SK-N-SH (cell line): ENCODE results near the gene TSEN15. TPM values are rescaled to one million over a fixed set of nuclear protein-coding genes. Genes with fewer than 3 reads are reported as not detected.

Experiments used
- CTCF ChIA-PET: fragments of 300-600, 350-600 bp; formaldehyde crosslinking; extraction: SDS; loops from one replicate; lab custom pipeline; 2021; lab: Yijun Ruan, JAX
- POLR2A ChIA-PET: fragments of 350-600 bp; sonication (Branson Sonifier 250); formaldehyde crosslinking; extraction: SDS; loops from one replicate; lab custom pipeline; 2020; ENCODE audit warnings: antibody characterized with exemption, inconsistent platforms; lab: Yijun Ruan, JAX
- DNase-seq: peaks from one replicate; pipeline ENCODE4 v3.0.0; 2012
- H2AFZ ChIP-seq: fragments of 200-600 bp; sonication (generic); 2 replicates; pipeline ENCODE4 v1.8.1; 2016; ENCODE audit warnings: antibody characterized with exemption, mild to moderate bottlenecking, low read depth
- H3F3A ChIP-seq: fragments of 200-600 bp; sonication (generic); replicated peaks from 2 replicates; pipeline ENCODE3; 2016; ENCODE audit warnings: antibody characterized with exemption, mild to moderate bottlenecking; ENCODE audit not compliant: insufficient read depth
- H3K27ac ChIP-seq, 2 experiments: fragments of 200-500 bp in 1 of 2; fragments of 200-600 bp in 1 of 2; sonication (Bioruptor generic) in 1 of 2; sonication (generic), shearing (Covaris generic) in 1 of 2; 2 replicates each; pipeline versions ENCODE4 v1.5.1 to v1.6.1; 2014 to 2016; ENCODE audit warnings: low read depth in 2 of 2, inconsistent platforms in 1 of 2, low read length in 1 of 2, mild to moderate bottlenecking in 1 of 2, mixed read lengths in 1 of 2
- H3K27me3 ChIP-seq: fragments of 200-600 bp; sonication (generic), shearing (Covaris generic); 2 replicates; pipeline ENCODE4 v1.6.1; 2016; ENCODE audit warnings: mixed run types; ENCODE audit not compliant: insufficient read depth
- H3K36me3 ChIP-seq, 2 experiments: fragments of 200-500 bp in 1 of 2; fragments of 200-600 bp in 1 of 2; sonication (Bioruptor generic) in 1 of 2; sonication (generic) in 1 of 2; replicated peaks in 1 of 2; 2 replicates each; pipeline versions ENCODE3 to v1.5.1; 2014 to 2016; ENCODE audit warnings: low read length in 1 of 2, mild to moderate bottlenecking in 1 of 2; ENCODE audit not compliant: insufficient read depth in 2 of 2, control insufficient read depth in 1 of 2
- H3K4me1 ChIP-seq, 2 experiments: fragments of 200-500 bp in 1 of 2; fragments of 200-600 bp in 1 of 2; sonication (Bioruptor generic) in 1 of 2; sonication (generic), shearing (Covaris generic) in 1 of 2; 2 replicates each; pipeline versions ENCODE4 v1.5.1 to v1.6.1; 2014 to 2016; ENCODE audit warnings: low read depth in 1 of 2, low read length in 1 of 2, mixed run types in 1 of 2; ENCODE audit not compliant: insufficient read depth in 2 of 2, control insufficient read depth in 1 of 2
- H3K4me2 ChIP-seq: fragments of 200-600 bp; sonication (generic), shearing (Covaris generic); 2 replicates; pipeline ENCODE4 v1.6.1; 2017; ENCODE audit warnings: mixed run types
- H3K4me3 ChIP-seq, 2 experiments: fragments of 200-500 bp in 1 of 2; fragments of 200-600 bp in 1 of 2; sonication (Bioruptor generic) in 1 of 2; sonication (generic), shearing (Covaris generic) in 1 of 2; 2 replicates each; pipeline versions ENCODE4 v1.5.1 to v1.8.1; 2014 to 2016; ENCODE audit warnings: low read depth in 2 of 2, inconsistent platforms in 1 of 2, low read length in 1 of 2, mild to moderate bottlenecking in 1 of 2, mixed read lengths in 1 of 2, moderate library complexity in 1 of 2
- H3K79me2 ChIP-seq: fragments of 200-600 bp; sonication (generic); 2 replicates; pipeline ENCODE4 v1.8.1; 2017; ENCODE audit warnings: mild to moderate bottlenecking; ENCODE audit not compliant: insufficient read depth
- H3K9ac ChIP-seq: fragments of 200-600 bp; sonication (generic); 2 replicates; pipeline ENCODE4 v1.6.1; 2017; ENCODE audit warnings: mixed run types
- H3K9me2 ChIP-seq: fragments of 200-600 bp; sonication (generic); 2 replicates; pipeline ENCODE4 v1.6.1; 2017; ENCODE audit warnings: mixed run types
- H3K9me3 ChIP-seq: fragments of 200-600 bp; sonication (generic); 2 replicates; pipeline ENCODE4 v1.6.1; 2017; ENCODE audit warnings: mixed run types, mild to moderate bottlenecking, moderate library complexity
- H4K20me1 ChIP-seq: fragments of 200-600 bp; sonication (generic); 2 replicates; pipeline ENCODE4 v1.6.1; 2017; ENCODE audit warnings: mild to moderate bottlenecking, mixed run types; ENCODE audit not compliant: insufficient read depth
- EZH2phosphoT487 ChIP-seq: fragments of 200-600 bp; sonication (generic); IDR thresholded peaks from 2 replicates; pipeline ENCODE4 v1.6.1; 2017; ENCODE audit warnings: low read depth, mixed run types, mild to moderate bottlenecking, antibody characterized with exemption, moderate library complexity, borderline replicate concordance
- FOSL2 ChIP-seq: IDR thresholded peaks from 2 replicates; pipeline ENCODE4 v1.4.0; 2012; ENCODE audit warnings: low read depth, mild to moderate bottlenecking, moderate library complexity, borderline replicate concordance
- FOXM1 ChIP-seq: IDR thresholded peaks from 2 replicates; pipeline ENCODE4 v1.4.0; 2012; ENCODE audit warnings: low read depth, mild to moderate bottlenecking
- JUND ChIP-seq: IDR thresholded peaks from 2 replicates; pipeline ENCODE4 v1.4.0; 2012
- MEF2A ChIP-seq: IDR thresholded peaks from 2 replicates; pipeline ENCODE4 v1.4.0; 2012; ENCODE audit warnings: low read depth, borderline replicate concordance
- NFIC ChIP-seq: IDR thresholded peaks from 2 replicates; pipeline ENCODE4 v1.4.0; 2012; ENCODE audit warnings: borderline replicate concordance
- SMC3 ChIP-seq: IDR thresholded peaks from 2 replicates; pipeline ENCODE4 v1.6.1; 2012; ENCODE audit warnings: low read depth, low read length, improper control_type of control experiment
- TCF12 ChIP-seq: IDR thresholded peaks from 2 replicates; pipeline ENCODE4 v1.4.0; 2012
- TEAD4 ChIP-seq: IDR thresholded peaks from 2 replicates; pipeline ENCODE4 v1.4.0; 2012; ENCODE audit warnings: mild to moderate bottlenecking, borderline replicate concordance; ENCODE audit not compliant: insufficient read depth
- YY1 ChIP-seq: IDR thresholded peaks from 2 replicates; pipeline ENCODE4 v1.4.0; 2012; ENCODE audit warnings: low read depth, mild to moderate bottlenecking
- WGBS: methylation state at CpG from one replicate; pipeline ENCODE4 v1.1.6; 2017; ENCODE audit warnings: low lambda C conversion rate; 5-methylcytosine and 5-hydroxymethylcytosine counted together
- polyA plus RNA-seq, 3 experiments: library from polyadenylated mRNA; depleted of rRNA; stranded (reverse); fragments of >200 nt; gene quantifications; 2 replicates each; pipeline ENCODE4 v1.2.3, GENCODE V29; 2012
- TF ChIP-seq, protein P1 (sequence below): IDR thresholded peaks from 2 replicates; pipeline ENCODE4 v1.4.0; 2012; ENCODE audit warnings: low read depth
- TF ChIP-seq, protein P2 (sequence below): fragments of 200-600 bp; sonication (generic); IDR thresholded peaks from 2 replicates; pipeline ENCODE4 v1.6.1; 2017; ENCODE audit warnings: antibody characterized with exemption, mild to moderate bottlenecking, moderate library complexity
- TF ChIP-seq, protein P3 (sequence below): IDR thresholded peaks from 2 replicates; pipeline ENCODE4; 2012

The TSEN15 gene
- polyA plus RNA-seq, 1 of the 3 experiments (the other 2 are of a cell fraction): 29.0 TPM

DNA sequence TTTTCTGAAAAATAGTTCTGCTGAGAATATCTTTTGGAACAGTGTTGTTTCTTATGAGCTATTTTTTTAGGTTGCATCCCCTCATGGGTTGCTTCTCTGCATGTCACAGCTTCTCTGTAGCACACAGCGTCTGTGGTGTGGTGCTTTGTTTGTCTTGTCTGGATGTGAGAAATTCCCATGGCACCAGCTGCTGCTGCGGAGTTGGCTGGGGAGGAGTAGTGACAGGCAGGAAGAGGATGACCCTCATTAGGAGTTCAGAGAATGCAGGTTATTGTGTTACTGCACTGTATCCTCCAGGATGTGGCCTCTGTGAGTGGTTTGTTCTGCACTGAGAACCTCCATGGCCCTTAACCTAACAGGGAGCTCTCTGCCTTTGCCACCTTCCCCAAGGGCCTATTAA lies 64.8 kb downstream of the TSEN15 start:
- Histone ChIP-seq H3K27me3 (no peaks in the 10 kb centered on the region), H3K9me2 (no peaks in the 10 kb centered on the region), H2AFZ (no peak overlapping the region), H3F3A (peaks cover 5% of the 10 kb centered on the region), H4K20me1 (no peaks in the 10 kb centered on the region), H3K27ac (no peak overlapping the region), H3K36me3 (no peaks in the 10 kb centered on the region), H3K9ac (no peak overlapping the region), H3K4me2 (no peak overlapping the region), H3K9me3 (no peaks in the 10 kb centered on the region), H3K4me3 (no peak overlapping the region), H3K79me2 (no peaks in the 10 kb centered on the region), H3K4me1 (peaks cover 0 to 3% of the 10 kb centered on the region in 2 experiments; a peak in 1 of 4 replicates)
- no peak for TF ChIP-seq EZH2phosphoT487
- TF ChIP-seq TEAD4: no peak
- TF ChIP-seq, protein P1, sequence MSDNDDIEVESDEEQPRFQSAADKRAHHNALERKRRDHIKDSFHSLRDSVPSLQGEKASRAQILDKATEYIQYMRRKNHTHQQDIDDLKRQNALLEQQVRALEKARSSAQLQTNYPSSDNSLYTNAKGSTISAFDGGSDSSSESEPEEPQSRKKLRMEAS: no peak
- 98% methylated on average over 2 of the region's 2 CpGs for WGBS
- DNase-seq: no peak
- ChIA-PET CTCF (interaction anchor here (1.1 kb wide), 1 partner anchor 29 kb away, joined by 3 read pairs; no protein-coding TSS in a partner anchor), POLR2A (no interaction called here)

DNA sequence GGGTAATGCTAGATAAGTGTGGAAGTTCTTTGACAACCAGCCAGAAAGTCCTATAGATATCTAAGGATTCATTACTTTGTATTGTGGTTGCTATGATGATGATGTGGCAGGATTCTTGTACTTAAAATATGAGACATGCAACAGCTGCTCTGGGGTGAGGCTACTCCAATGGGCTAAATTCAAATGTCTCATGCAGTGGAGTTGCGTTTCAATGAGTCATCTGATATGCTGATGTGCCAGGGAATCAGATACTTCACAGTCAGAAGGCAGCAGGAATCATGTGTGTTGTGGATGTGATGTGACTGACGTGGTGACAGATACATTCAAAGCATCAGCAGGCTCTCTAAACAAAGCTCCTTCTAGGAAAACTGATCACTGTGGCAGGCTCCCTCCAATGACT lies 66.5 kb downstream of the TSEN15 start:
- ChIA-PET POLR2A (no interaction called here), CTCF (interaction anchor here (1.2 kb wide), 1 partner anchor 96 kb away, joined by 4 read pairs; no protein-coding TSS in a partner anchor)
- no peaks in the 10 kb centered on the region for H3K27me3 ChIP-seq

More for the DNA sequence above, 66.5 kb downstream of the TSEN15 start:
- H3K27ac ChIP-seq: peak overlapping the region in 1 of 2 experiments; percentile 51; a peak in 2 of 4 replicates
- no peaks in the 10 kb centered on the region for H3K79me2 ChIP-seq
- H3F3A ChIP-seq: peaks cover 5% of the 10 kb centered on the region
- DNase-seq: no peak
- no peak overlapping the region for H3K4me2 ChIP-seq
- no peak overlapping the region for H3K4me3 ChIP-seq
- 33% methylated on average over 2 of the region's 2 CpGs for WGBS
- no peaks in the 10 kb centered on the region for H3K36me3 ChIP-seq
- no peak overlapping the region for H2AFZ ChIP-seq
- TF ChIP-seq, protein P1: 0 out of 2 replicates have a peak, but pooled peaks have one; percentile 18
- no peak for TF ChIP-seq SMC3
- TF ChIP-seq YY1: no peak
- peak; percentile 70; the same call in 1 of the 2 replicates for TF ChIP-seq FOSL2
- TF ChIP-seq JUND: peak; percentile 71
- TF ChIP-seq, protein P2, sequence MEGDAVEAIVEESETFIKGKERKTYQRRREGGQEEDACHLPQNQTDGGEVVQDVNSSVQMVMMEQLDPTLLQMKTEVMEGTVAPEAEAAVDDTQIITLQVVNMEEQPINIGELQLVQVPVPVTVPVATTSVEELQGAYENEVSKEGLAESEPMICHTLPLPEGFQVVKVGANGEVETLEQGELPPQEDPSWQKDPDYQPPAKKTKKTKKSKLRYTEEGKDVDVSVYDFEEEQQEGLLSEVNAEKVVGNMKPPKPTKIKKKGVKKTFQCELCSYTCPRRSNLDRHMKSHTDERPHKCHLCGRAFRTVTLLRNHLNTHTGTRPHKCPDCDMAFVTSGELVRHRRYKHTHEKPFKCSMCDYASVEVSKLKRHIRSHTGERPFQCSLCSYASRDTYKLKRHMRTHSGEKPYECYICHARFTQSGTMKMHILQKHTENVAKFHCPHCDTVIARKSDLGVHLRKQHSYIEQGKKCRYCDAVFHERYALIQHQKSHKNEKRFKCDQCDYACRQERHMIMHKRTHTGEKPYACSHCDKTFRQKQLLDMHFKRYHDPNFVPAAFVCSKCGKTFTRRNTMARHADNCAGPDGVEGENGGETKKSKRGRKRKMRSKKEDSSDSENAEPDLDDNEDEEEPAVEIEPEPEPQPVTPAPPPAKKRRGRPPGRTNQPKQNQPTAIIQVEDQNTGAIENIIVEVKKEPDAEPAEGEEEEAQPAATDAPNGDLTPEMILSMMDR: no peak
- peak; percentile 66; the same call in 1 of the 2 replicates for TF ChIP-seq NFIC
- TF ChIP-seq MEF2A: 0 out of 2 replicates have a peak, but pooled peaks have one; percentile 19
- 0 out of 2 replicates have a peak, but pooled peaks have one; percentile 21 for TF ChIP-seq FOXM1
- TF ChIP-seq TCF12: peak; percentile 76
- TF ChIP-seq, protein P3, sequence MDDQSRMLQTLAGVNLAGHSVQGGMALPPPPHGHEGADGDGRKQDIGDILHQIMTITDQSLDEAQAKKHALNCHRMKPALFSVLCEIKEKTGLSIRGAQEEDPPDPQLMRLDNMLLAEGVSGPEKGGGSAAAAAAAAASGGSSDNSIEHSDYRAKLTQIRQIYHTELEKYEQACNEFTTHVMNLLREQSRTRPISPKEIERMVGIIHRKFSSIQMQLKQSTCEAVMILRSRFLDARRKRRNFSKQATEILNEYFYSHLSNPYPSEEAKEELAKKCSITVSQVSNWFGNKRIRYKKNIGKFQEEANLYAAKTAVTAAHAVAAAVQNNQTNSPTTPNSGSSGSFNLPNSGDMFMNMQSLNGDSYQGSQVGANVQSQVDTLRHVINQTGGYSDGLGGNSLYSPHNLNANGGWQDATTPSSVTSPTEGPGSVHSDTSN: peak; percentile 78
- no peaks in the 10 kb centered on the region for H3K9me2 ChIP-seq
- H3K9ac ChIP-seq: no peak overlapping the region
- H4K20me1 ChIP-seq: no peaks in the 10 kb centered on the region
- H3K4me1 ChIP-seq: peaks cover 0 to 8% of the 10 kb centered on the region in 2 experiments; a peak in 1 of 4 replicates
- H3K9me3 ChIP-seq: no peaks in the 10 kb centered on the region

Other genes with a start within 250 kb of the TSEN15 start
- 8.3 and 10.7 TPM in 2 replicates for gene RGL1, start 246.6 kb upstream of the TSEN15 start, polyA plus RNA-seq (2012; rRNA removed)
- 4.4 and 6.2 TPM in 2 replicates for gene COLGALT2, start 14.0 kb upstream of the TSEN15 start, polyA plus RNA-seq (2012; rRNA removed)